Activated T-cell treated with anti-CD3 and anti-CD28 coated beads, Interleukin-2, amount 50 U/mL, for 24 hours (primary cell): ENCODE results near the gene PRKAA2.

Experiments used
- DNase-seq: peaks from one replicate; pipeline ENCODE4 v3.0.0-alpha.2; 2020
- H3K27ac Mint-ChIP-seq: 2 replicates; pipeline ENCODE4 v1.8.0; 2020; ENCODE audit warnings: mild to moderate bottlenecking, mixed read lengths
- H3K27me3 Mint-ChIP-seq: 2 replicates; pipeline ENCODE4 v1.8.0; 2020; ENCODE audit warnings: mixed read lengths
- H3K36me3 Mint-ChIP-seq: 2 replicates; pipeline ENCODE4 v1.8.0; 2020; ENCODE audit warnings: low read depth, mixed read lengths
- H3K4me1 Mint-ChIP-seq: 2 replicates; pipeline ENCODE4 v1.8.0; 2020; ENCODE audit warnings: low read depth, mixed read lengths
- H3K4me3 Mint-ChIP-seq: 2 replicates; pipeline ENCODE4 v1.8.0; 2020; ENCODE audit warnings: mild to moderate bottlenecking, moderate library complexity, mixed read lengths
- H3K9me3 Mint-ChIP-seq: 2 replicates; pipeline ENCODE4 v1.8.0; 2020; ENCODE audit warnings: mixed read lengths

The PRKAA2 gene

DNA sequence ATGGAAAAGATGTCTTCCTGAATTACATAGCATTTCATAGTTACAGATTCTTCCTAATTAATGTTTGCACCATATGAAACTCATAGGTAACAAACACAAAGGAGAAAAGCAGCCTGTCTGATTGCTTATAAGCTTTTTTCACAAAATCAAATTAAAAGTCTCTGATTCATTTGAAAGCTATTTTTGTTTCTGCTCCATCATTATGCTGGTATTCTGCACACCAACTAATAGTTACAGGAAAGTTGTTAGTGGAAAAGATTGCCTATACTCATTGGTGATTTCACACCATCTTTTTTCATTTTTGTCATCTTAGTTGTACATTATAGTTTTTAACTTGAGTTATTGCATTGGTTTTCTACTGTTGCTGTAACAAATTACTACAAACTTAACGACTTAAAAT lies 70.0 kb downstream of the PRKAA2 start:
- Mint-ChIP-seq H3K27ac (no peak overlapping the region), H3K27me3 (peaks cover 12% of the 10 kb centered on the region), H3K4me1 (no peaks in the 10 kb centered on the region), H3K9me3 (no peaks in the 10 kb centered on the region), H3K4me3 (no peak overlapping the region), H3K36me3 (no peaks in the 10 kb centered on the region)
- no peak for DNase-seq

DNA sequence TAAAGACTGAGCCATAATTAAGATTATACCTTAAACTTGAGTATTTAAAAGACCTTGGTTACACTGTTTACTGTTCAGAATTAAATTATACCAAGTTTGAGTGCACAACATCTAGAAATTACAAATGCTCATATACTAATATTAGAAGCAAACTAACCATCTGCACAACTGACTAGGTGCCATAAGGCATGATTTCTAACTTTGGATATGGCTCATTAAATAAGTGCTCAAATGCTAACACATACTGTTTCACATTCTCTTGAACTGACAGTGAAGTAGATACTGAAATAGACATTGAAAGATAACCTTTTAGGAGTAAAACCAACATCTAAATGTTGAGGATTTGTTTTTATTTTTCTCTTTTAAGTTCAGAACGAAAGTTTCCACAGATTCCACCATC lies 74.1 kb downstream of the PRKAA2 start:
- no peaks in the 10 kb centered on the region for H3K9me3 Mint-ChIP-seq
- no peak overlapping the region for H3K4me3 Mint-ChIP-seq
- DNase-seq = no peak
- H3K27me3 Mint-ChIP-seq = peaks cover 8% of the 10 kb centered on the region
- no peaks in the 10 kb centered on the region for H3K36me3 Mint-ChIP-seq
- no peaks in the 10 kb centered on the region for H3K4me1 Mint-ChIP-seq
- no peak overlapping the region for H3K27ac Mint-ChIP-seq

- Mint-ChIP-seq H3K27ac (no peak overlapping the region), H3K27me3 (peaks cover 24% of the 10 kb centered on the region), H3K4me3 (no peak overlapping the region), H3K36me3 (no peaks in the 10 kb centered on the region), H3K4me1 (no peaks in the 10 kb centered on the region), H3K9me3 (no peaks in the 10 kb centered on the region)
- no peak for DNase-seq
Observed at GRCh38 chr1:56726706-56727105, 81.6 kb downstream of the PRKAA2 start.

DNA sequence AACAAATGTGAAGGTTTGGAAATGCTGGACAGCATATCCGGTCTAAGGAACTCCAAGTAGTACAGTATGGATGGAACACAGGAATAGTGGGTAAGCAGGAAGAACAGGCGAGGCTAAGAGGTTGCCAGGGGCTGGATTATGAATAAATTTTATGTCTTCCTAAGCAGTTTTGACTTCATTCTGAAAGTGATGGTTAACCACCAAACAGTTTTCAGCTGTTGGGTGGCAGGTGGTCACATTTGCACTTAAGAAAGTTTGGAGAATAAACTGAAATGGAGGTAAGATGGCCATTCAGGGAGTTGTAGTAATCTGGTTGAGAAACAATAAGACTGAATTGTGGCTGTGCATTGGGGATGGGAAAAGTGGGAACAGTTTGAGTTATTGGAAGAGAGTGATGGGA lies 83.8 kb downstream of the PRKAA2 start:
- H3K36me3 Mint-ChIP-seq = no peaks in the 10 kb centered on the region
- no peak overlapping the region for H3K4me3 Mint-ChIP-seq
- H3K27me3 Mint-ChIP-seq = peaks cover 27% of the 10 kb centered on the region
- H3K9me3 Mint-ChIP-seq = no peaks in the 10 kb centered on the region
- no peak overlapping the region for H3K27ac Mint-ChIP-seq
- DNase-seq = no peak
- H3K4me1 Mint-ChIP-seq = no peaks in the 10 kb centered on the region

GRCh38 chr1:56745231-56745630 lies 100.1 kb downstream of the PRKAA2 start:
- Mint-ChIP-seq H3K4me1 (no peaks in the 10 kb centered on the region), H3K27me3 (peaks cover 10% of the 10 kb centered on the region), H3K27ac (no peak overlapping the region), H3K9me3 (no peaks in the 10 kb centered on the region), H3K4me3 (no peak overlapping the region), H3K36me3 (no peaks in the 10 kb centered on the region)
- no peak for DNase-seq

- no peak for DNase-seq
- H3K4me3 Mint-ChIP-seq = no peak overlapping the region
- H3K4me1 Mint-ChIP-seq = peaks cover 2% of the 10 kb centered on the region
- peaks cover 36% of the 10 kb centered on the region for H3K27me3 Mint-ChIP-seq
- no peaks in the 10 kb centered on the region for H3K36me3 Mint-ChIP-seq
- no peak overlapping the region for H3K27ac Mint-ChIP-seq
- H3K9me3 Mint-ChIP-seq = no peaks in the 10 kb centered on the region
Observed at GRCh38 chr1:56754708-56755479, 109.8 kb downstream of the PRKAA2 start.

DNA sequence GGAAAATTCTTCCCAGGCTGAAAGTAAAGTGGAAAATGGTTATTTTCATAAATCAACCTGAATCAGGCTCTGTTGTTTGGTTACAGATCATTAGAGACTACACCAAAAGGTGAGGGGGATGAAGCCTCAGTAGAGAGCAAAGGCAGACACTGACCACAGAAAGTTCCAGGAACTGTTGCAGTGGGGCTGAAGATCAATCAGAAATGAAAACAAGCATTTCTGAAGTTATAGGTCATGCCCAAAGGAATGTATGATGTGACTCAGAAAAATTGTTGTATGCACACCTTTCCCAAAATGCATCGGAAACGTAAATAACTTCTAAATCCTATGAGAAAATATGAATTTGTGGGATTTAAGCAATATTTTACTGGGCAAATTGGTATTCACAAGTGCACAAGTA lies 110.8 kb downstream of the PRKAA2 start:
- H3K27ac Mint-ChIP-seq = no peak overlapping the region
- no peaks in the 10 kb centered on the region for H3K36me3 Mint-ChIP-seq
- no peaks in the 10 kb centered on the region for H3K9me3 Mint-ChIP-seq
- no peak for DNase-seq
- H3K27me3 Mint-ChIP-seq = peaks cover 33% of the 10 kb centered on the region
- peaks cover 2% of the 10 kb centered on the region for H3K4me1 Mint-ChIP-seq
- no peak overlapping the region for H3K4me3 Mint-ChIP-seq

GRCh38 chr1:56758135-56758534 lies 113.0 kb downstream of the PRKAA2 start:
- DNase-seq = no peak
- Mint-ChIP-seq H3K4me3 (no peak overlapping the region), H3K9me3 (no peaks in the 10 kb centered on the region), H3K27ac (no peak overlapping the region), H3K27me3 (peaks cover 21% of the 10 kb centered on the region), H3K36me3 (no peaks in the 10 kb centered on the region), H3K4me1 (peaks cover 2% of the 10 kb centered on the region)

- Mint-ChIP-seq H3K4me3 (no peak overlapping the region), H3K27me3 (peaks cover 16% of the 10 kb centered on the region), H3K36me3 (no peaks in the 10 kb centered on the region), H3K27ac (no peak overlapping the region), H3K9me3 (no peaks in the 10 kb centered on the region), H3K4me1 (peaks cover 2% of the 10 kb centered on the region)
- DNase-seq = no peak
Observed at GRCh38 chr1:56758794-56759193, 113.7 kb downstream of the PRKAA2 start.
